Chondrocyte (in vitro differentiated cells): ENCODE measurements around the gene CINP. TPM values are rescaled to one million over a fixed set of nuclear protein-coding genes. Genes with fewer than 3 reads are reported as not detected.

Source experiments
- DNase-seq: peaks from one replicate; pipeline ENCODE4 v3.0.0; 2021; ENCODE audit warnings: mixed read lengths, low spot score
- H3K27ac Mint-ChIP-seq: one replicate; pipeline ENCODE4 v1.8.0; 2021; ENCODE audit warnings: mild to moderate bottlenecking, moderate library complexity, mixed read lengths; ENCODE audit not compliant: unreplicated experiment
- H3K27me3 Mint-ChIP-seq: 2 replicates; pipeline ENCODE4 v1.8.0; 2021; ENCODE audit warnings: low read depth, mixed read lengths
- H3K36me3 Mint-ChIP-seq: 2 replicates; pipeline ENCODE4 v1.8.0; 2021; ENCODE audit warnings: low read depth, mixed read lengths
- H3K4me1 Mint-ChIP-seq: 2 replicates; pipeline ENCODE4 v1.8.0; 2021; ENCODE audit warnings: low read depth, mild to moderate bottlenecking, mixed read lengths
- H3K4me3 Mint-ChIP-seq: one replicate; pipeline ENCODE4 v1.8.0; 2021; ENCODE audit warnings: mild to moderate bottlenecking, moderate library complexity, mixed read lengths; ENCODE audit not compliant: unreplicated experiment
- H3K9me3 Mint-ChIP-seq: 2 replicates; pipeline ENCODE4 v1.8.0; 2021; ENCODE audit warnings: low read depth, mixed read lengths
- CTCF ChIP-seq: fragments of 200-600 bp; sonication (generic); IDR thresholded peaks from 2 replicates; pipeline ENCODE4 v1.5.0; 2021; ENCODE audit warnings: antibody characterized with exemption, mild to moderate bottlenecking, moderate library complexity
- total RNA-seq: library from RNA; stranded (reverse); gene quantifications from 3 replicates; pipeline ENCODE4 v1.2.1, GENCODE V29; 2021

The CINP gene
- total RNA-seq, 1 donor from 2014 or later: 26.8 TPM

- Mint-ChIP-seq H3K9me3 (no peaks in the 10 kb centered on the region), H3K4me3 (no peak overlapping the region), H3K27ac (no peak overlapping the region), H3K4me1 (peaks cover 2% of the 10 kb centered on the region), H3K36me3 (peaks cover 26% of the 10 kb centered on the region), H3K27me3 (no peaks in the 10 kb centered on the region)
- no peak for TF ChIP-seq CTCF
- DNase-seq: no peak
Measured at GRCh38 chr14:102348376-102348775, 14.3 kb downstream of the CINP start.

DNA sequence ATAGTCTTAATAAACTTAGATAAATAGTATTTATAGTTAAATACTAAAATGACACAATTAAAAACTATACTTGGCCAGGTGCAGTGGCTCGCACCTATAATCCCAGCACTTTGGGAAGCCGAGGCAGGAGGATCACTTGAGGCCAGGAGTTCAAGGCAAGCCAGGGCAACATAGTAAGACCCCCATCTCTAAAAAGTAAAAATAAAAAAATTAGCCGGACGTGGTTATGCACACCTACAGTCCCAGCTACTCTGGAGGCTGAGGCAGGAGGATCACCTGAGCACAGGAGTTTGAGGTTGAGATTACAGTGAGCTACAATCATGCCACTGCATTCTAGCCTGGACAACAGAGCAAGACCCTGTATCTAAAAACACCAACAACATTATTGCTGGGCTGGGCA lies 16.0 kb downstream of the CINP start:
- Mint-ChIP-seq H3K36me3 (peaks cover 31% of the 10 kb centered on the region), H3K4me1 (no peaks in the 10 kb centered on the region), H3K27ac (no peak overlapping the region), H3K27me3 (no peaks in the 10 kb centered on the region), H3K4me3 (no peak overlapping the region), H3K9me3 (no peaks in the 10 kb centered on the region)
- no peak for TF ChIP-seq CTCF
- DNase-seq: peak; percentile 2

GRCh38 chr14:102345232-102345631 lies 17.5 kb downstream of the CINP start:
- Mint-ChIP-seq H3K27ac (no peak overlapping the region), H3K4me3 (no peak overlapping the region), H3K27me3 (no peaks in the 10 kb centered on the region), H3K4me1 (no peaks in the 10 kb centered on the region), H3K36me3 (peaks cover 35% of the 10 kb centered on the region), H3K9me3 (no peaks in the 10 kb centered on the region)
- TF ChIP-seq CTCF: no peak
- no peak for DNase-seq

GRCh38 chr14:102344485-102344884 lies 18.2 kb downstream of the CINP start:
- Mint-ChIP-seq H3K27me3 (no peaks in the 10 kb centered on the region), H3K4me3 (no peak overlapping the region), H3K4me1 (no peaks in the 10 kb centered on the region), H3K27ac (no peak overlapping the region), H3K9me3 (no peaks in the 10 kb centered on the region), H3K36me3 (peaks cover 32% of the 10 kb centered on the region)
- DNase-seq: no peak
- no peak for TF ChIP-seq CTCF

DNA sequence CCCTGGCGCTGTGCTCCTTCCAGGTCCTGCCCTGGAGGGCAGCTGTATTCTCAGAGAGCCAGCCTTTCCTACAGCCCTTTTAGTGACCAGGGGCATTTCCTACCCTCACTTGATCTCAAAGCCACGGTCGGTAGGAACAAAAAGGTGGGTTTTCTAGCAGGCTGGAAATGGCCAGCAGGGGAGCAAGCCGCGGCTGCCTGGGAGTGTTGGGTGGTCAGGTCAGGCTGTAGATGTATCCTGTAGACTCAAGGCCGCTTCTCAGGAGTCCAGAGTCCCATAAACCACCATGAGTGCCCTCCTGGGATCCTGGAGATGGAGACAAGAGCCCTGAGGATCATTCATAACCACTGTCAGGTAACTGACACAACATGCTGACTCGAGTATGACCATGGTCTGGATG lies 18.6 kb downstream of the CINP start:
- no peaks in the 10 kb centered on the region for H3K27me3 Mint-ChIP-seq
- H3K4me3 Mint-ChIP-seq: no peak overlapping the region
- peaks cover 32% of the 10 kb centered on the region for H3K36me3 Mint-ChIP-seq
- no peak for TF ChIP-seq CTCF
- no peak overlapping the region for H3K27ac Mint-ChIP-seq
- no peaks in the 10 kb centered on the region for H3K4me1 Mint-ChIP-seq
- H3K9me3 Mint-ChIP-seq: no peaks in the 10 kb centered on the region
- DNase-seq: no peak
